ENCODE data around the gene C19orf33.

Gene C19orf33

GRCh38 chr19:38352611-38353010 is 48.6 kb downstream of the C19orf33 start:
- DNase-seq, result no peak
- POLR2A ChIA-PET, result no interaction called here
- Histone ChIP-seq H3K4me3 (ENCODE audit: control insufficient read depth in 1 of 7, extremely low read depth in 1 of 7, insufficient read depth in 4 of 7, low read depth in 2 of 7, low read length in 6 of 7) (no peak overlapping the region), H3K4me1 (ENCODE audit: control extremely low read depth in 1 of 4, control insufficient read depth in 4 of 4, insufficient read depth in 4 of 4, low read length in 3 of 4) (no peaks in the 10 kb centered on the region), H3K27me3 (replicated peaks in 2 of 5; ENCODE audit: control insufficient read depth in 4 of 5, insufficient read depth in 5 of 5, low read length in 4 of 5) (peaks cover 0 to 9% (median 2%) of the 10 kb centered on the region in 5 experiments), H3K27ac (ENCODE audit: insufficient read depth in 1 of 2, low read depth in 1 of 2, low read length in 2 of 2, poor library complexity in 1 of 2, severe bottlenecking in 2 of 2) (no peak overlapping the region), H3K9me3 (ENCODE audit: control extremely low read depth in 1 of 5, control insufficient read depth in 4 of 5, insufficient read depth in 2 of 5, low read depth in 1 of 5, low read length in 4 of 5) (no peaks in the 10 kb centered on the region), H3K36me3 (ENCODE audit: control insufficient read depth in 4 of 4, insufficient read depth in 4 of 4, low read length in 3 of 4) (no peaks in the 10 kb centered on the region)
- CTCF ChIA-PET, result no interaction called here
- 80% methylated on average over 4 of the region's 8 CpGs for WGBS (ENCODE audit: insufficient coverage)
